Activated CD4-positive, alpha-beta T cell treated with anti-CD3 and anti-CD28 coated beads, Interleukin-10, Interleukin-2, amounts not matched to agents 100 ng/mL and 50 ng/mL, durations not matched to agents 16 hours and 8 hours (primary cell): ENCODE data around the gene C17orf67.

Experiments
- DNase-seq: peaks from one replicate; pipeline ENCODE4 v3.0.0-alpha.2; 2020

Gene C17orf67

DNA sequence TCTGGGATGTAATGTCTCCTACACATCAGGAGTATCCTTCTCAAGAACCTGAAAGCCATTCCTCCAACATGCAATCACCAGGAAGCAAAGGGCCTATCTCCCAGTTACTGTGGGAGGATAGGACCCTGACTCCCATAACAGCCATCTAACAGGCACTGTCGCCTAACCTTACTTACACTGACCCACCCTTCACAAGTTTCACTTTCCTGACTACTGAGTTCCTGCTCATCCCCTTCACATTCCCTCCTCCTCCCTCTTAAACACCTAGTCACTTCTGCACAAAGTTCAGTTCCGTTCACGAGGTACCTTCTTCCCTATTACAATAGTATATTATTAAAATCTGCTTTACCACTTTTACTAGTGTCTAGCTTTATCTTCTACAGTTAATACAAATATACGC, 1.3 kb downstream of the C17orf67 start:
- no peak for DNase-seq

DNA sequence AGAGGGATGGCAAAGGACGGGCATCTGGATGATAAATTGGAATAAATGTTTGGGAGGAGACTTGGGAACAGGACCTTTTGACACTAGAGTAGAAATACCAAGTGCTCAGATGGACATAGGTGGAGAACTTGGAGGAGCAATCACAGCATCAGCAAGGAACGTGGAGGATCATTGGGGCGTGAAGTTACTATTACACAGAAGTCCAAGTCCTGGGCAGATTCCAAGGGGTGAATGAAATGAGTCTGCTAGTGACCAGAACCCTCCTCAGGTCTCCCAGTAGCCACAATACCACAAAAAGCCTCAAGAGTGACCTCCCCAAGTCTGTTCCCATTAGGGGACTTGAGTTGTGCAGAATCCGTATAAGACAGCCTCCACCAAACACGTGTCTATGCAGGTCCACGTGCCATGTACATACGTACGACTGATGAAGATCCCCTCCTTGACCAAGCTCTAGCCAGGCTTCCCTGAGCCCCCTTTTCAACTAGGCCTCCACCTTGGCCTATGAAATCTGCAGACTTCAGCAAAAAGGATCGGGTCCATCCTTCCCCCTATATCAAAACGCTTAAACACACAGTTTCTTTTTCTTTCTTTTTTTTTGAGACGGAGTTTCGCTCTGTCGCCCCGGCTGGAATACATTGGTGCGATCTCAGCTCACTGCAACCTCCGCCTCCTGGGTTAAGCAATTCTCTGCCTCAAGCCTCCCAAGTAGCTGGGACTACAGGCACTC, 2.2 kb downstream of the C17orf67 start:
- no peak for DNase-seq

DNA sequence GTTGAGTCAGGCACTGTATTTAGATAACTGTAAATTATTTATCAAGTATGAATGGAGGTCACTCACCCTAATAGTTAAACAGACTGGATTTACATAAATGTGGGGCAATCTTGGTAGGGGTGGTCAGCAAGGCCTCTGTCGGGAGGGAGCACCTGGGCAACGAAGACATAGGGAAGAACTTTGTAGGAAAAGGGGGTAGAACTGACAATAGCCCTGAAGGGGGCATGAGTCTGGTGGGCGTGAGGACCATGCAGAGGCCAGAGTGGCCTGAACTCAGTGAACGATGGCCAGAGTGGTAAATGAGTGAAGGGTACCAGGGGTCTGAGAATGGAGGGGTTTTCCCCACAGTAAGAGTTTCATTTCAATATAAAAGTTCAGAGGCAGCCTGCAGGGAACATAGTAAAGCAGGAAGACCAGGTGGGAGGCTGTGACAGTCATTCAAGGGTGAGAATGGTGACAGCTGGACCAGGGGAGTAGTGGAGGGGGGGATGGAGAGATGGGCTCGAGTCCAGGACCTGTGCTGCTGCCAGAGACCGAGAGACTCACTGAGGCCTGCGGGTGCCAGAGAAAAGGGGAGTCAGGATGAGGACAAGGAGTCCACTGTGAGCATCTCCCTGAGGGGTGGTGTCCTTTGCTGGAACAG, 2.9 kb downstream of the C17orf67 start:
- no peak for DNase-seq

DNA sequence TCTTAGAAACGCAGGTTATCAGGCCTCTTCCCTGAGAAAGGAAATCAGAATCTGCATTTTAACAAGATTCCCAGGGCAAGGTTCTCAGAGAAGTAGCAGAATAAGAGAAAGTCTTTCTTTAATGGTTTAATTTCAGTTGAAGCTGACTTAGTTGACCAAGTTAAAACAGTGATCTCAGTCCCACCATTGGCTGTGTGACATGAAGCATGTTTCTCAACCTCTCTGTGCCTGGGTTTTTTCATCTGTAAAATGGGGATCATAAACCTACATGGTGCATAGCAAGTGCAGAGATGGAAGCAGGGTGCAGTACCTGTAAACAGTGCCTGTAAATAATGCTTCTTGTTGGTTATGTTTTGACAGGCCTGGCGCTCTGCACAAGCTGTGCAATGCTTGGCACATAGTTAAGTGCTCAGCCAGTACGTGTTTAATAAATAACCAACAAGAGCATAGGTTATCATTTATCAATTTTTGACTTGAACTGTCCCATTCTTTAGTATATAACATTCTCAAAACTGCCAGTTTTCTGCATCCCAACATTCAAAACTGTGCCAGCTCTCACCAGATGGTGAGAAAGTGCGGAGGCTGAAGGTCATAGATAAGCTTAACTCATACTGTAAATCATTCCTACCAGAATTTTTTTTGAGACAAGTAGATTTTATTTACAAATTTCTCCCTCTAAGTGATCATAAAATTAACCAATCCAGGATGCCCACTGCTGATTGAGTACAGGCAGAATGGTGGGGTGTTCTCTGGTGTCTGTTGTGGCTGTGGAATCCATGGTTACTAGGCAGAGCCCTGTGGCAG, 6.9 kb downstream of the C17orf67 start:
- no peak for DNase-seq

DNA sequence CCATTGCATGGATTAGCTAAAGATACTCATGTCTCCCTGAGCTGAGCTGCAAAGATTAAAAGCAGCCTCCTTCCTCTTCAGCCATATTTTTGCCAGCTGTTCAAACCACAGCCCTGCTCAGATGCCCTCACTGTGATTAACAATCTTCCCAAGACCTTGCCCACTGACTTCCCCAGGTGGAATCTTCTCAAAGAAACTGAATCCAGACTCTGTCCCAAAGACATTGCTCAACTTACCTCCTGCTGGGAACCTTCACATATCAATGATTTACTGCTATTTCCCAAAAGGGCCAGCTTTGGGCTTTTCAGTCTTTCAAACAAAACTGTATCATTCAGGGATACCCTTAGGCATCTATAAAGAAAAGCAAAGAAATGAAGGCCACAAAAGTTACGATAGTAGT, 9.2 kb downstream of the C17orf67 start:
- DNase-seq: no peak

DNA sequence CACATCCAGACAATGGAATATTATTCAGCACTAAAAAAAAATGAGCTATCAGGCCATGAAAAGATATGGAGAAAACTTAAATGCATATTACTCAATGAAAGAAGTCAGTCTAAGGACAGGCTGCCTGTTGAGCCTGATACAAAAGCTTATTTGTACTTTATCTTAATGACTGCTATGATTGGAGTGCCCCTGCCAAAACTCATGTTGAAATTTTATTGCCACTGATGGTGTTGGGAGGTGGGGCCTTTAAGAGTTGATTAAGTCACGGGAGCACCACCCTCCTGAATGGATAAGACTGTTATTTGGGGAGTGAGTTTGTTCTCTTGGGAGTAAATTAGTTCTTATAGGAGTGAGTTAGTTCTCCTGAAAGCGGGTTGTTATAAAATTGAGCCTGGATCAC, 9.9 kb downstream of the C17orf67 start:
- DNase-seq: no peak

DNA sequence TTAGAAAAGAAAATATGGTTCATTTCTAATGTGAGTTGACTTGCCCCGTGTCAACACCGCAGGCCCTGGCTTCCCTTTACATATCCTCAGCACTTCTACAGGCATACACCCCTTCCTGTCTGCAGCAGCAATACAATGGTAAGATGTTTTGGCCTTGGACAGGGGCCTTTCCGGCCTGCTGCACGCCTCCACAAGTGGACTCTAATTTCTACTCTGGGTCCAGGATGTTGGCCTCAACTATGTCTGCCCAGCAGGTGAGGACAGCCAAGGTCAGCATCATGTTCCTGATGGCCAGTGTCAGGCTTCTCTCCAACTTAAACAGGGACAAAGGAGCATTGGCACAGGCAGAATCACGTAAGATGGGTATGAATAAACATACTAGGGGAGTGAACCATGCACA, 11.0 kb downstream of the C17orf67 start:
- no peak for DNase-seq

DNA sequence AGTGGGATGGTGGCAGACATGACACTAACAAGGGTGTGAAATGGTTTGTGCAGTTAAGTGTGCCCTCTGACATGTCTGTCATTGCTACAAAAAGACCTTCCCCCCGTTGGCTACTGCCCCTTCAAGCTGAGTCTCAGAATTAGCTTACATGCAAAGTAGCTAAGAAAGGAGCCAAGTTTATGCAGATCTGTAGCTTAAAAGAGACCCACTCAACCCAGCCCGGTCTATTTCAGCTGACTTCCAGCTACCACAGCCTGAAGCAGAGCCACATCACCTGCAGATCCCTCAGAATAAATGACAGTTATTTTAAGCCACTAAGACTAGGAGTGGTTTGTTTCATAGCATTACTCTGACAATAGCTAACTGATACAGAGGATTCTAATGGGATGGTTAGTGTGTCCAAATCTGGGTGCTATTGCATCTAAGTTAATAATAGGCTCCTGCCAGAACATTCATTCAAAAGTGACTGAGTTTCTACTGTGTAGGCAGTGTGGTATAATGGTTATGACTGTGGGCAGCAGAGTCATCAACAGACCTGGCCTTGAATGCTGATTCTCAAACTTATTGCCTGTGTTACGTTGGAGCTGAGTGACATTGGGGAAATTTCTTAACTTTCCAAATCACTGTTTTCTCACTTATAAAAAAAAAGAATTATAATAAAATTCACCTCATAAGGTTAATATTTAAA, 11.7 kb downstream of the C17orf67 start:
- peak; percentile 11 for DNase-seq

DNA sequence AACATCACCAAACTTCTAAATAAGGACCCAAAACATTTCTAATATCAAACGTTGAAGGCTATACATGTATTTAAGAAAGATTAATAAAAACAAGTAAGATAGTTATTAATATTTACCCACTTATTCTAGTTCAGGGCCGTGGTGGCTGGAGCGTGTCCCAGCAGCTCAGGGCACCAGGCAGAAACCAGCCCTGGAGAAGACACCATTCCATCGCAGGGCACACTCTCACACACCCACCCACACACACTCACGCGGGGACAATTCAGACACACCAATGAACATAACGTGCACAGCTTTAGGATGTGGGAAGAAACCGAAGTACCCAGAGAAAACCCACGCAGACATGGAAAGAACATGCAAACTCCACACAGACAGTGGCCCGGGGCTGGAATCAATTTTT, 13.5 kb downstream of the C17orf67 start:
- no peak for DNase-seq

DNA sequence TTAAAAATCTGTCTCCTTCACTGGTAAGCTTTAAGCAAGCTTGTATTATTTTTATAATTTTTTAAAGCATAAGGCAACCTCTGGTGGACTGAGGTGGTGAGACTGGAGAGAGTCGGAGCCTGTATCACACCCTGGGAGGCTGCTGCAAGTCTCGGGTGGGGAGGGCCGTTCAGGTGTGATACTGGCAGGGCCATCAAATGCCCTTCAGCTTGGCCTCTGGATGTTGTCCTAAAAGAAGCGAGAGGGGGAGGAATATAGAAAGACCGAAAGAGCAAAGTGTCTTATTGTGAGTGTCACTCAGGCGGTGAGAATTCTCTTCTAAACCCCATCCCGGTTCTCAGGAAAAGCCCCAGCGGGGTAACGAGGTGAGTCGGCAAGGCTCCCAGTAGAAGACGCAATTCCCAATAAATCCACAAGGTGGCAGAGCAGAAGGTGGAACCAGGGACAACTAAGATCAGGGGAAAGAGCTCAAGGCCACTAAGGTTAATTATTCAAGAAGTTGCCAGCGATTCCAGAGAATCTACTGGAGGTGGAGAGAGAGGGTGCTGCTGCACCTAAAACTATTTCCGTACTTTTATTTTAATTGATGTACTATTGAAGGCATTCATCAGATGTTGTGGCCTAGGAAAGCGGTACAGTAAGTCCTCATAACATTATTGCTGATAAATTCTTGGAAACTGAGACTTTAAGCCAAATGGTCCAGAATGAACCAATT, 14.1 kb downstream of the C17orf67 start:
- peak; percentile 85 for DNase-seq

DNA sequence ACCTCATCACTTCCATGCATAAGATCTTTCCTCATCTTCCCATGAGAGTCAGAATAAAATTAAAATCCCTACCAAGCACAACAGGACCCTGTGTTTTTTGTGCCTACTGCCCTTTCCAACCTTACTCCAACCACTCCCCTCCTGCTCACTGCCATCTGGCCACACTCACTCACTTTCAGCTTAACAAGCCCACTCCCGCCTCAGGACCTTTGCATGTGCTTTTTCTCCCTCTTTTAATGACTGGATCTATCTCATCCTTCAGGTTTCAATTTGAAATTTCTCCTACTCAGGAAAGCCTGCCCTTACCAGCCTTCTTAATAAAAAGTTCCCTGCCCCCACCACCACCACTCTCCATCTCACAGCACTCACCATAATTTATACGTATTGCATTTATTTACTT, 14.7 kb downstream of the C17orf67 start:
- no peak for DNase-seq

DNA sequence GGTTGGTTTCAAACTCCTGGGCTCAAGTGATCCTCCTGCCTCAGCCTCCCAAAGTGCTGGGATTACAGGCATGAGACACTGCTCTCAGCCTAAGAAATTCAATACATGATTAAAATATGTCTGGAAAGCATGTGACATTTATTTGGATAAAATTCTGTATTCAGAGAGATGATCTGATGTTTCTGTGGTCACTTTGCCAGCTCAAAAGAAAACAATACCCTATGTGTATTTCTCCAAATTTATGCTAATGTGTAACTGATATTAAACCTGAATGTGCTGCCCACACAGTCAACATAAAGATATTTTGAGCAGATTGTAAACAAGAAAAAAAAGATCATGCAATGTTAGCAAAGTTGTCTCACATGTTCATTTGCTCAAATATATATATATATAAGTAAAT, 16.7 kb downstream of the C17orf67 start:
- DNase-seq: no peak

DNA sequence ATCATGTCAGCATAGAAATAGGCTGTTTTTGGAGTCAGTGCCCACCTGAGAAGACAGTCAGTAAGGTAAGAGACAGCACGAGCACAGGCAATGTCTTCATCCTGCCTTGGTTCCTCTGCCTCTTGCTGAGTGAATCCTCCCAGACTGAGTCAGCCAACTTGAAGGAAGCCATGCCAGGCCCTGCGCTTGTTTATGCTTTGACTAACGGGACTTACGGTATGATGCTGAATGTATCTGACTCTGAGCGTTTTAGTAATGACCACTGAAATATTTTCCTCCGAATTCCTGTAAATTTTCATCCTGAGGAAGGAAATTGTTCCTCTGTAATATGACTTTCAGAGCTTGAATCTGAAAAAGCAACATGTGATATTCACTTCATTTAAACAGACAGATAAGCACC, 18.0 kb downstream of the C17orf67 start:
- peak; percentile 12 for DNase-seq

DNA sequence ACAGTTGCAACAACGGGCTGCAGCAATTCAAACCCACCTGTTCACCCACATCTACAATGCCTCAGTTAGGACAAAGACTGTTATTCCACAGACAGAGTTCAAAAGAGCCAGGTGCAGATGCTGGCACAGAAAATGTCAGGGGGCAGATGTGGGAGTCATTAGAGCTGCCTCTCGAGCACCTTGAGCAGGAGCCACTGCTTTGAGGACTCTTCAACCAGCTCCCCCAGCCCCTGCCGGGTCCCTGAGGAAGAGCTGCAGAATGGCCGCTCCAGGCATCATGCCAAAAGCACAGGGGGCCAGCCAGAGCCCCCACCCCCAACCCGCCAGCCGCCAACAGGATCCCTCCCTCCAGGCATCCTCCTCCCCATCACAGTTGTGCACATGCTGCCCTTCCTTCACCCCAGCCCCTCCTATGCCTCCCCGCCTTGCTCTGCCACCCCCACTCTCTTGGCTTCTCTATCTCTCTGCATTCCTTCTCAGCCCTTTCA, 20.8 kb downstream of the C17orf67 start:
- DNase-seq: no peak

DNA sequence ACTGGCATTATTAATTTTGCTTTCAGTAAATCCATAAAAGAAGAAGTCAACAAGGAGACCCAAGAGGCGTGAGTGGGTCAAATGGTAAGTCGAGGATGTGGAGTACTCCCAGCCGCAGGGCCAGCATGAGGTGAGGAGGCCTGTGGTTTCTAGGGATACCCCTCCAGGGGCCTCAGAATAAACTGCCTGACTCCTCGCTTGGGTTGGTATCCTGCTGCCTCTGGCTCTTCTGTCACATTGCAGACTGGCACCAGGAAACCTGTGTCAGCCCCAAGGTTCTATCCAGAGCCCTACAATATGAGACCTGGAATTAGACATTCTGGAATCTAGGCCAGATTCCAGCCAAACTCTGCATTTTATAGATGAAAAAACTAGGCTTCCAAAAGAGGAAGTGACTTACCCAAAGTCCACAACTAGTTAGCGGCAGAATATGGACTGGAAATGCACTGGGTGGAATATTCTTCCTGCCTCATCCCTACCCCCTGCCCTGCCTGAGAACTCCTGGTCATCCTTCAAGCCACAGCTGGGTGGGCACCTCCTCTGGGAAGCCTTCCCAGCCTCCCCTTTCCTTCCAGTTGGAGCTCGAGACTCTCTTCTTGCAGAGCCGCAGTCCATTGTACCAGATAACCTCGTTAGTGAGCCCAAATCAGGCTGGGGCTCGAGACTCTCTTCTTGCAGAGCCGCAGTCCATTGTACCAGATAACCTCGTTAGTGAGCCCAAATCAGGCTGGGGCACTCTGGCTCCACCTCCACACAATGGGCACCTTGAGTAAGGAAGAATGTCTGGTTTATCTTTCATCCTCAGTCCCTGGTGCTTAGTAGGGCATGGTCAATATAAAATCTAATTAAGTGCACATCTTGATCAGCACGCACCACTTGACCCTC, 22.6 kb downstream of the C17orf67 start:
- no peak for DNase-seq

DNA sequence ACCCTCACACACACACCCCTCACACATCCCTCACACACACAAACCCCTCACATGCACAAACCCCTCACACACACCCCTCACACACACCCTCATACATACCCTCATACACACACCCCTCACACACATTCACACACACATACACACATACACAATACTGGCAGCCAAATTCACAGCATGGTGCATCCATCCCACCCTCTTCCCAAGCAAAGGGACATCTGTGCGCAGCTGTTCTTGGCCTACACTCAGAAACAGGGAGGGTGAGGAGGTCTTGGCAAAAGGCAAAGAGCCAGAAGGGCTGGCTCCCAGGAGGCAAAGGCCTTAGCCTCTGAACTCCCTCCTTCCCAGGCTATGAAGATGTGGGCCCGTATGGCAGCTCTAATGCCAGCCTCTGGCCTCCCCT, 23.4 kb downstream of the C17orf67 start:
- no peak for DNase-seq

DNA sequence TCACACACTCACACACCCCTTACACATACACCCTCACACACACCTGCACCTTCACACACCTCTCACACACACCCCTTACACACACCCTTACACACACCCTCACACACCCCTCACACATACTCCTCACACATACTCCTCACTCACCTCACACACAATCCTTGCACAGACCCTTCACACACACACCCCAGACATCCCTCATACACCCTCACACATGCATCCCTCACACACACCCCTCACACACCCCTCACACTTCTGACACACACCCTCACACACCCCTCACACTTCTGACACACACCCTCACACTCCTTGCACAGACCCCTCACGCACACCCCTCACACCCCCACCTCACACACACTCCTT, 23.9 kb downstream of the C17orf67 start:
- no peak for DNase-seq

DNA sequence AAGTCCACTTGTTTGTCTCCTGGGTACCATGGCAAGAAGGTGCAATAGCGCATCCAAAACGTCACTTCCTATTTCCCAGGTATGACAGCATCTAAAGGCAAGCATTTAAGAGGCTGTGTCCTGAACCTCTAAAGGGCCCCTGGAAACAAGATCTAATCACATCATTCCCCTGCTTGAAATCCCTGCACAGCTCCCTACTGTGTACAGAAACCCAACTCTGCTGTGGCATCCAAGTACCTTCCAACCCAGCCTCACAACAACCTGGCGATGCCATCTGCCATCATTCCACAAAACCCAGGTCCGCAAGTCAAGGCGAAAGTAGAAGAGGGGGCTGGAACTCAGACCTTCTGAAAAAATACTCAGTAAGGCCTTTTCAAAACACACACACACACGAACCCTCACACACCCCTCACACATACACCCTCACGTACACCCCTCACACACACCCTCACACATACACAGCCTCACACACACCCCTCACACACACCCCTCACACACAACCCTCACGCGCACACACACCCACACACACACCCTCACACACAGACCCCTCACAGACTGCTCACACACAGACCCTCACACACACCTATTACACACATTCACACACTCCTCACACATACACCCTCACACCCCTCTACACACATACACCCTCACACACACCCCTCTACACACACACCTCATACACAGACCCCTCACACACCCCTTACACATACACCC, 24.5 kb downstream of the C17orf67 start:
- no peak for DNase-seq

DNA sequence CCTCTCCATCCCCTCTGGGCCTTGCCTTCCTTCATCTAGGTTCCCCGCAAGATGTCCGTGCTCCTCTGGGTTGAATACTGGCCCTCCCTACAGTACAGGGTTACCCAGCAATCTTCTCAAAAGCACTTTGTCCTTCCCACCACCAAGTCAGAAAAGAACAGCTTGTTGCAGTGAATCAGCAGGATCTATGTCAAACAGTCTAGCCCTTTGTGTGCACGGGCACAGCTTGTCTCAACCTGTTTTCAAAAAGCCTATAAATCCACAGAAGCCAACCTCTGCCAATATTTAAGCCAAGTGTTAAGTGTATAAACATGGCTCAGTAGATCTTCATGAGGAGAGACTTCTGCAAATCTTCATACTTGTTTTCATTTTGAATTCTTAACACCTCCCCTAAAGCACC, 25.2 kb downstream of the C17orf67 start:
- no peak for DNase-seq

DNA sequence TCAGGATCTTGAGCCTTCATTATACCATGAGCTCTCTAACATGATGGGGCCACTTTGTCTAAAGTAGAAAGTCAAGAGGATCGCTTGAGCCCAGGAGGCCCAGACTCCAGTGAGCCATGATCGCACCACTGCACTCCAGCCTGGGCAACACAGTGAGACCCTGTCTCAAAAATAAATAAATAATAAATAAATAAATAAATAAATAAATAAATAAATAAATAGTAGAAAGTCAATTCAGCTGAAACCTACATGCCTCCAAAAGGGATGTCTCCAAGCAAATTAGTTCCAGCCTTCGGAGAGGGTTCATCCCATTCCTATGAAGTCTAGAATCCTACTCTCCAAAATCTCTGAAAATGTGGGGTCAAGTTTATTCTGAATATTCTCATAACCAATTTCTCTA, 26.0 kb downstream of the C17orf67 start:
- no peak for DNase-seq

DNA sequence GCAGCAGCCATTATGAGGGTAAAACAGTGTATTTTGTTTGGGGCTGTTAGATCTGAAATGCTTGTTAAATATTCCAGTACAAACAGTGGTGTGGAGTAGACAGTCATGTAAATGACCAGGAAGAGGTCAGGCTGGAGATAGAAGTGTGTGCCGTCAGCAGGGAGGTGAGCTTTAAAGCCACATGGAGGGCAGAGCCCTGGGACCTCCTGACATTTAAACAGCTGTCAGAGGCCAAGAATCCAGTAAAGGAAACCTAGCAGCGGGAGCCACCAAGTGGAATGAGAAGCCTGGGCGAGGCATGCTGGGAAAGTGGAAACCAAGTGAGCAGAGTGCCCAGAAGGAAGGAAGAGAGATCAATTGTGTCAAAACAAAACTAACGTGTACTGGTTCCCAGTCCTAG, 26.8 kb downstream of the C17orf67 start:
- no peak for DNase-seq
